KOPT-K1 (cell line): ENCODE measurements around the gene HSPB1.
"Not testable (repeated sequence)": the region's sequence is repeated elsewhere in the genome, so short reads cannot be mapped to it uniquely, and the experiment has no call there.

Experiments used
- H3K27ac ChIP-seq: fragments of 200-600 bp; sonication (generic); 2 replicates; pipeline ENCODE4 v1.5.1; 2016; ENCODE audit warnings: antibody characterized with exemption, mild to moderate bottlenecking, low read depth, low read length; ENCODE audit not compliant: poor library complexity, severe bottlenecking
- H3K36me3 ChIP-seq: fragments of 200-600 bp; sonication (generic); 2 replicates; pipeline ENCODE4 v1.5.1; 2017; ENCODE audit warnings: antibody characterized with exemption, mild to moderate bottlenecking, low read length, moderate library complexity; ENCODE audit not compliant: insufficient read depth
- H3K9me3 ChIP-seq: fragments of 200-600 bp; sonication (generic); 2 replicates; pipeline ENCODE4 v1.5.1; 2017; ENCODE audit warnings: antibody characterized with exemption, low read length, mild to moderate bottlenecking; ENCODE audit not compliant: insufficient read depth, poor library complexity, severe bottlenecking

The HSPB1 gene

GRCh38 chr7:76302347-76303201, at the start of gene HSPB1:
HSPB1 (plus strand) TSS chr7:76302673; CDS start chr7:76302713, 40 bp downstream.
- Histone ChIP-seq H3K9me3 (no peaks in the 10 kb centered on the region), H3K27ac (peak within 1 kb of the TSS; percentile 96), H3K36me3 (no peaks in the 10 kb centered on the region)

- Histone ChIP-seq H3K27ac (no peak overlapping the region), H3K9me3 (no peaks in the 10 kb centered on the region), H3K36me3 (no peaks in the 10 kb centered on the region)
Observed at GRCh38 chr7:76254781-76255180, 47.7 kb upstream of the HSPB1 start.

GRCh38 chr7:76257973-76258372, 44.5 kb upstream of the HSPB1 start:
- H3K36me3 ChIP-seq: no peaks in the 10 kb centered on the region
- no peak overlapping the region for H3K27ac ChIP-seq
- H3K9me3 ChIP-seq: no peaks in the 10 kb centered on the region

DNA sequence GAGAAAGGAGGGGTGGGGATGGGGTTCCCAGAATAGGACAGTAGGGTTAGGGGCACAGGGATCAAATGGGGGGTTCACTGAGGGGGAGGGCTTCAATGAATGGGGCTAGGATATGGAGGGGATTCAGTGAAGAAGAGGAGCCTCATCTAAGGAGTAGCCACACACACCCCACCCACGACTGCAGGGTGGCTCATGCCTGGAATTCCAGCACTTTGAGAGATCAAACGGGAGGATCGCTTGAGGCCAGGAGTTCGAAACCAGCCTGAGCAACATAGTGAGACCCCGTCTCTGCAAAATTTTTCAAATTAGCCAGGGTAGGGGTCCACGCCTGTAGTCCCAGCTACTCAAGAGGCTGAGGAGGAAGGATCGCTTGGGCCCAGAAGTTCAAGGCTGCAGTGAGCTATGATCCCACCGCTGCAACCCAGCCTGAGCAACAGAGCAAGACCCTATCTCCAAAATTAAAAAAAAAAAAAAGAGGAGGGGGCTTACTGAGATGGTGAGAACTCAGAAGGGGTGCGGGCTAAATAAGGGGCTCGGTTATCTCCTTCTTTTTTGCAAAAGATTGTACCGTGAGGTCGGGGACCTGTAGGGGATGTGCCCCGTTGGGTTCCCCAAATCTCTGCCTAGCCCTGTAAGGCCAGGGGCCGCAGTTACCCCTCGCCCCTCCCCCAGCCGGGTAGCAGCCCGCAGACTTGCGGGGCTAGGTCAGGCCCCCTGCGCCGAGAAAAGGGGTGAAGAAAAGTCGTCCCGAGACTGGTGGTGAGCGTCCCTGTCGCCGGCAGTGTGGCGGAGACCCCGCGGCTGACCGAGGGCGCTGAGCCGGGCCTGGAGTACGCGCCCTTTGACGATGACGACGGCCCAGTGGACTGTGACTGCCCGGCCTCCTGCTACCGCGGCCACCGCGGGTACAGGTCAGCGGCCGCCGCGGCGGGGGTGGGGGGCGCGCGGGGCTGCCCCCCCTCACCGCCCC, 43.1 kb upstream of the HSPB1 start:
- H3K27ac ChIP-seq: no peak overlapping the region
- no peaks in the 10 kb centered on the region for H3K36me3 ChIP-seq
- no peaks in the 10 kb centered on the region for H3K9me3 ChIP-seq

GRCh38 chr7:76260171-76260703, 42.2 kb upstream of the HSPB1 start:
- H3K36me3 ChIP-seq: no peaks in the 10 kb centered on the region
- no peak overlapping the region for H3K27ac ChIP-seq
- H3K9me3 ChIP-seq: no peaks in the 10 kb centered on the region

GRCh38 chr7:76261329-76261728, 41.1 kb upstream of the HSPB1 start:
- H3K27ac ChIP-seq: no peak overlapping the region
- H3K9me3 ChIP-seq: no peaks in the 10 kb centered on the region
- H3K36me3 ChIP-seq: no peaks in the 10 kb centered on the region

GRCh38 chr7:76261931-76262330, 40.5 kb upstream of the HSPB1 start:
- Histone ChIP-seq H3K36me3 (no peaks in the 10 kb centered on the region), H3K9me3 (no peaks in the 10 kb centered on the region), H3K27ac (no peak overlapping the region)

GRCh38 chr7:76262683-76263402, 39.6 kb upstream of the HSPB1 start:
- no peaks in the 10 kb centered on the region for H3K9me3 ChIP-seq
- H3K36me3 ChIP-seq: no peaks in the 10 kb centered on the region
- no peak overlapping the region for H3K27ac ChIP-seq

- no peaks in the 10 kb centered on the region for H3K9me3 ChIP-seq
- H3K36me3 ChIP-seq: no peaks in the 10 kb centered on the region
- no peak overlapping the region for H3K27ac ChIP-seq
Observed at GRCh38 chr7:76265299-76265698, 37.2 kb upstream of the HSPB1 start.

GRCh38 chr7:76267107-76267893, 35.2 kb upstream of the HSPB1 start:
- H3K36me3 ChIP-seq: no peaks in the 10 kb centered on the region
- H3K9me3 ChIP-seq: no peaks in the 10 kb centered on the region

GRCh38 chr7:76267894-76268183, 34.6 kb upstream of the HSPB1 start:
- Histone ChIP-seq H3K36me3 (no peaks in the 10 kb centered on the region), H3K9me3 (no peaks in the 10 kb centered on the region), H3K27ac (no peak overlapping the region)

More at GRCh38 chr7:76267107-76267893, 35.2 kb upstream of the HSPB1 start:
- H3K27ac ChIP-seq: no peak overlapping the region

DNA sequence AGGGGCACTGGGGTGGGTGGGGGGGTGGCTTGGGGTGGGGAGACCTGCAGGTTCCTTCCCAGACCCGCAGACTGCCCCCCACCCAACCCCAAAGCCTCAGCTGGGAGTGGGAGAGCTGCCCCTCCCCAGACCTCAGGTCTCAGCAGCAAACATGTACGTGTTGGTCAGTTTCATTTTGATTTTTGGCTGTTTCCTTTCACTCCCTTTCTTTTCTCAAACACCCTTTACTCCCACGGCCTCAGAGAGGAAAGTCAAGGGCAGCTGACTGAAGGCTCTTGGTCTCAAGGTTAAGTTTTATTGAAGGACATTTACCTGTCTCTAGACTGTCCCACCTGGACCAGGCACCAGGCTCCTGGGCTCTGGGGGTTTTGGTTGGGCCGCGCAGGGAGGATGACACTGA, 34.1 kb upstream of the HSPB1 start:
- no peak overlapping the region for H3K27ac ChIP-seq
- H3K9me3 ChIP-seq: no peaks in the 10 kb centered on the region
- no peaks in the 10 kb centered on the region for H3K36me3 ChIP-seq

DNA sequence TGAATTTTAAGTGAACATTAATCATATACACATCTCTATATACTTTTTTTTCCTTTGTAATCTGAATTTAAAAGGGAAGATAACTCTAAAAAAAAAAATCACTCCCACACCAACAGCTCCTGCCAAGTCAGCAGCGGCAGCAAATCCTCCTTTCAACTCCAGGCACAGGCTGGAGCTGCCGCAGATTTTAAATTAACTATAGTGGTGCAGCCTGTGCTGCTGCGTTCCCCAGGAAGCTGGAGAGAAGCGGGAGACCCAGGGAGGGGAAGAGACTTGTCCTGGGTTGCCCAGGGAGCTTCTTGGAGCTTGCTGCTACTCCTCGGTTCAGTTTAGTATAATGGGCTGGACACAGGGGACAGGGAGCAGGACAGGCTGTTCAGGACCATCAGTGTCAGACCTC, 32.6 kb upstream of the HSPB1 start:
- H3K27ac ChIP-seq: no peak overlapping the region
- no peaks in the 10 kb centered on the region for H3K9me3 ChIP-seq
- H3K36me3 ChIP-seq: no peaks in the 10 kb centered on the region

GRCh38 chr7:76271384-76271783, 31.1 kb upstream of the HSPB1 start:
- H3K9me3 ChIP-seq, H3K27ac ChIP-seq, H3K36me3 ChIP-seq: not testable (repeated sequence)
